GM12872 (cell line): Measurements from ENCODE around the gene EIF1.

ENCODE experiments used
- CTCF ChIP-seq: IDR thresholded peaks from 3 replicates; pipeline ENCODE4 v1.5.1; 2011; ENCODE audit warnings: low read depth, mild to moderate bottlenecking, low read length, moderate library complexity; ENCODE audit not compliant: insufficient read depth

EIF1 gene

GRCh38 chr17:41688641-41689496 lies at the start of gene EIF1:
EIF1 (plus strand) TSS chr17:41688885; CDS start chr17:41689039, 154 bp downstream.
- TF ChIP-seq CTCF: no peak

GRCh38 chr17:41638941-41639340 lies 49.7 kb upstream of the EIF1 start:
- TF ChIP-seq CTCF: no peak

- TF ChIP-seq CTCF: no peak
These were observed 48.9 kb upstream of the EIF1 start for GRCh38 chr17:41639492-41640473.

- TF ChIP-seq CTCF: no peak
These were observed 46.2 kb upstream of the EIF1 start for GRCh38 chr17:41642252-41643156.

GRCh38 chr17:41647038-41647813 lies 41.5 kb upstream of the EIF1 start:
- no peak for TF ChIP-seq CTCF

GRCh38 chr17:41647940-41648410 lies 40.7 kb upstream of the EIF1 start:
- TF ChIP-seq CTCF: peak; percentile 92
